GM12878 (cell line): ENCODE data around the gene TUBGCP2. TPM values are rescaled to one million over a fixed set of nuclear protein-coding genes. Genes with fewer than 3 reads are reported as not detected.
A peak's percentile ranks its signal among the peaks of the same experiment; 100 is the strongest.

ENCODE experiments used
- ATAC-seq: fragments of 200-7000 bp; cut with Tn5 transposase; 3 replicates; pipeline ENCODE4 v1.9.1; 2020; ENCODE audit warnings: mild to moderate bottlenecking, moderate library complexity
- BruUV-seq: library from RNA; stranded (reverse); fragments of 400-500 nt; replicated peaks from 2 replicates; lab custom pipeline; 2021; lab: Mats Ljungman, UMichigan
- CTCF ChIA-PET: fragments of 300-600 bp; sonication (Branson Sonifier 250); formaldehyde crosslinking; extraction: SDS; loops from one replicate; lab custom pipeline; 2021; ENCODE audit warnings: inconsistent platforms; lab: Yijun Ruan, JAX
- POLR2A ChIA-PET: fragments of 350-600 bp; formaldehyde crosslinking; extraction: SDS; loops from one replicate; lab custom pipeline; 2021; ENCODE audit warnings: inconsistent platforms; lab: Charles Lee
- RAD21 ChIA-PET: fragments of 300-600 bp; sonication (Branson Sonifier 250); formaldehyde crosslinking; loops from one replicate; lab custom pipeline; 2023; ENCODE audit warnings: antibody characterized with exemption; ENCODE audit not compliant: unreplicated experiment; lab: Charles Lee
- SMC1A ChIA-PET: fragments of 300-600 bp; sonication (Branson Sonifier 250); formaldehyde crosslinking; loops from one replicate; lab custom pipeline; 2023; ENCODE audit not compliant: unreplicated experiment, uncharacterized antibody; lab: Charles Lee
- DNase-seq: peaks from one replicate; pipeline ENCODE4 v3.0.0-alpha.2; 2011; ENCODE audit warnings: low read depth, low spot score
- FAIRE-seq: peaks from 3 replicates; lab custom pipeline; 2011; peaks lifted over from hg19 to GRCh38; lab: Jason Lieb, UNC
- H2AFZ ChIP-seq: 2 replicates; pipeline ENCODE4 v1.6.0; 2011; ENCODE audit warnings: low read depth, low read length, control low read depth; ENCODE audit not compliant: control insufficient read depth
- H3K27ac ChIP-seq: 2 replicates; pipeline ENCODE4 v1.5.1; 2011; ENCODE audit warnings: control low read depth; ENCODE audit not compliant: control insufficient read depth, insufficient read depth
- H3K27me3 ChIP-seq, 2 experiments: replicated peaks in 1 of 2; 2 replicates each; pipeline versions ENCODE4 v1.6.0 to v1.6.1; 2011; ENCODE audit warnings: low read length in 1 of 2; ENCODE audit not compliant: control insufficient read depth in 2 of 2, insufficient read depth in 2 of 2
- H3K36me3 ChIP-seq, 2 experiments: 2 replicates each; pipeline ENCODE4 v1.5.1; 2011; ENCODE audit warnings: low read length in 1 of 2; ENCODE audit not compliant: control insufficient read depth in 2 of 2, insufficient read depth in 2 of 2
- H3K4me1 ChIP-seq: 2 replicates; pipeline ENCODE4 v1.6.1; 2011; ENCODE audit warnings: mild to moderate bottlenecking, low read length, moderate library complexity, mixed read lengths; ENCODE audit not compliant: control insufficient read depth, insufficient read depth
- H3K4me2 ChIP-seq: 2 replicates; pipeline ENCODE4 v1.6.0; 2011; ENCODE audit warnings: control low read depth; ENCODE audit not compliant: control insufficient read depth, insufficient read depth
- H3K4me3 ChIP-seq: fragments of 200-600 bp; sonication (generic); 2 replicates; pipeline ENCODE4 v1.5.1; 2016
- H3K79me2 ChIP-seq: 2 replicates; pipeline ENCODE4 v1.6.0; 2011; ENCODE audit warnings: low read length; ENCODE audit not compliant: control insufficient read depth, insufficient read depth
- H3K9ac ChIP-seq: 2 replicates; pipeline ENCODE4 v1.8.0; 2011; ENCODE audit warnings: low read length, control low read depth, mixed read lengths; ENCODE audit not compliant: control insufficient read depth, insufficient read depth
- H3K9me3 ChIP-seq: replicated peaks from 3 replicates; pipeline ENCODE4 v1.5.1; 2011; ENCODE audit warnings: mild to moderate bottlenecking, low read length; ENCODE audit not compliant: control insufficient read depth, insufficient read depth
- H4K20me1 ChIP-seq: 2 replicates; pipeline ENCODE4 v1.6.0; 2011; ENCODE audit not compliant: control insufficient read depth, insufficient read depth
- BMI1 ChIP-seq: fragments of 450-650 bp; IDR thresholded peaks from 2 replicates; pipeline ENCODE4 v1.6.1; 2016; ENCODE audit warnings: mild to moderate bottlenecking, moderate library complexity, borderline replicate concordance
- FOXM1 ChIP-seq: IDR thresholded peaks from 2 replicates; pipeline ENCODE4 v1.6.1; 2012; ENCODE audit warnings: low read depth, mild to moderate bottlenecking, inconsistent platforms, low read length, moderate library complexity
- LARP7 ChIP-seq: fragments of 450-650 bp; IDR thresholded peaks from 2 replicates; pipeline ENCODE4 v1.6.1; 2017; ENCODE audit warnings: mild to moderate bottlenecking
- NR2F1 ChIP-seq: fragments of 450-650 bp; conservative IDR thresholded peaks from 2 replicates; pipeline ENCODE4 v1.6.1; 2017; ENCODE audit warnings: mild to moderate bottlenecking
- SMC3 ChIP-seq: IDR thresholded peaks from 2 replicates; pipeline ENCODE4 v1.6.1; 2011; ENCODE audit warnings: low read length, improper control_type of control experiment, borderline replicate concordance
- WGBS: methylation state at CpG from one replicate; pipeline ENCODE4 v1.1.6; 2016; ENCODE audit warnings: low lambda C conversion rate; ENCODE audit not compliant: insufficient replicate concordance, insufficient coverage; ENCODE audit errors: missing lambda C conversion rate; 5-methylcytosine and 5-hydroxymethylcytosine counted together
- in situ Hi-C: fragments of 300-500 bp; cut with MboI; formaldehyde crosslinking; loops from 9 replicates; pipeline ENCODE4 v1.14.3; 2018; ENCODE audit warnings: mixed read lengths
- intact Hi-C: fragments of 100-400 bp; cut with micrococcal nuclease; formaldehyde crosslinking; loops from one replicate; pipeline ENCODE4 v1.14.2; 2022; ENCODE audit not compliant: unreplicated experiment
- polyA plus RNA-seq, 11 experiments: library from polyadenylated mRNA; depleted of rRNA in 4 of 11; unstranded in 6 of 11; stranded (reverse) in 5 of 11; fragments of >200 nt; fragmentation: Nextera tagmentation in 4 of 11; fragmentation: Illumina TruSeq in 1 of 11; extraction: Ambion mirVana in 4 of 11; extraction: Trizol in 1 of 11; gene quantifications; 1 replicate in 1 of 11; 2 replicates in 10 of 11; pipeline versions ENCODE4 v1.2.1 to v1.2.3, GENCODE V29; 2011 to 2016; ENCODE audit warnings: inconsistent platforms in 2 of 11, missing spikeins in 2 of 11, low read depth in 1 of 11
- total RNA-seq, 4 experiments: library from RNA; depleted of rRNA in 3 of 4; stranded (reverse); fragments of >200 nt in 3 of 4; fragmentation: Illumina TruSeq in 1 of 4; extraction: Trizol in 1 of 4; gene quantifications; 2 replicates each; pipeline versions ENCODE4 v1.2.1 to v1.2.3, GENCODE V29; 2013 to 2021
- TF ChIP-seq, protein P1 (sequence below): fragments of 450-650 bp; conservative IDR thresholded peaks from 2 replicates; pipeline ENCODE4 v1.6.1; 2017; ENCODE audit warnings: mild to moderate bottlenecking, moderate library complexity
- TF ChIP-seq, protein P2 (sequence below): IDR thresholded peaks from 2 replicates; pipeline ENCODE4 v1.6.1; 2012; ENCODE audit warnings: mild to moderate bottlenecking, low read depth, low read length

TUBGCP2 gene
- total and polyA plus RNA-seq, 10 of the 15 experiments (the other 5 are each of a cell fraction or from before 2014, with no cell fraction given): 4.8 to 47.1 (median 34.7) TPM

DNA sequence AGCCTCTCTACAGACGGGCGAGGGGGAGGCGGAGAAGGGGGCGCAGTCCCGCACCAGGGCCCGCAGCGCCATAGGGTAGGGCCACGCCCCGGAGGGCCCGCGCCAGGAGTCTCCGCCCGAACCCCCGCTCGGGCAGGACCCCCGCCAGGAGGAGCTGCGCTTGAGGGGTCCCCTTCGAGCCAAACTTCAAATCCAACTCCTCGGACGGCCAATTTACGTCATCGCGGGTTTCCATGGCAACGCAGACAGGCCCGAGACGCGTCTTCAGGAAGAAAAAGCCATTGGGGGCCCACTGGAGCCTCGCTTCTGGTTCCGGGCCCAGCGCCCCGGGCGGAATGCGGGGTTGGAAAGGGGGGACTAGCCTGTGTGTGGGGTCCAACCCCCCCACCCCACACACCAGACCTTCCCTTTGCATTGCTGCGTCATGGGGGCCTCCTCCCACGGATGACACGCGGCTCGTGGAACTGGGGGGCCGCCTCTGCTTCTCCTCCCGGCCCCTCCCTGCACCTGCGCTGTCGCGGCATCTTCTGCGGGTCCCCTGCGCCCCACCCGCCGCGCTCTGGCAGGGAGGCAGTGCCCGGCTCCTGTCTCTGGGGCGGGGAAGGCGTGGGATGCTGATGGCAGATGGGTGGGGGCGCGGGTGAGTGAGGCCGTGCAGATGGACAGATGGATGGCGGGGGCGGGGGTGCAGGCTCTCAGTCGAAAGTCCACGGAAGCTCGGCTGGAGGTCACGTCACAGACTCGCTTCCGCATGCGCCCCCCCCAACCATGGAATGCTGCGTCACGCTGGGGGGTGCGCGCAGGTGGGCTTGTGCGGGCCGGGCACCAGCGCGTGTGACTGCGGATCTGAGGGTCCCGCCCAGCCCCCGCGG is 26.8 kb upstream of the TUBGCP2 start (continued):
- 0 out of 2 replicates have a peak, but pooled peaks have one; percentile 18 for TF ChIP-seq LARP7

DNA sequence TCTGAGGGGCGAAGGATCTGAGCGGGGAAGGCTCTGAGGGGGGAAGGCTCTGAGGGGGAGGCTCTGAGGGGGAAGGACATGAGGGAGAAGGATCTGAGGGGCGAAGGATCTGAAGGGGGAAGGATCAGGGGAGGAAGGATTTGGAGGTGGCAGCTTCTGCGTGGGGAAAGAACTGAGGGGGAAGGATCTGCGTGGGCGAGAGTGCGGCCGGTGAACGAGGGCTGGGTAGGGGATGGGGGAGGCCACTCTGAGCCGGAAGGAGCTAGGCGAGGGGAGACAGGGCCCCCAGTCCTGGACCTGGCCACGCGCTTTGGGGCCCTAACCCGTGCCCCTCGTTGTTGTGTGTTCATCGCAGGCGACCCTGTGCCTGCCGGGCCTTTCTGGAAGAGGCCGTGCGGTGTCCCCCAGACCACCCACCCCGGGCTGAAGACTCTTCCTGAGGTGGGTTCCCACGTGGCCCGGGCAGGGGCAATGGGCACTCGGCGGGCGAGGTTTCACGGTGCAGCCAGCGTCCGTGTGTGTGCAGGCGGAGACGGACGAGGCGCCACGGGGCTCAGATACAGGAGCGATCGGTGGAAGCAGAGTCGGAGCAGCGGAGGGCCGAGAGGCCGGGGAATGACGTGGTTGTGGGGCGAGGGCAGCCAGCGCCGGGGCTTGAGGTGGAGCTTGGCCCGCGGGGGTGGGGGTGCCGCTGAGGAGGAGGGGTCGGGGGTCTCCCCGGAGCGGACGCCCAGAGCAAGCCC is 26.0 kb upstream of the TUBGCP2 start:
- no TSS peak for BruUV-seq
- 32% methylated on average over 31 of the region's 51 CpGs for WGBS
- no peak for TF ChIP-seq FOXM1
- TF ChIP-seq, protein P1, sequence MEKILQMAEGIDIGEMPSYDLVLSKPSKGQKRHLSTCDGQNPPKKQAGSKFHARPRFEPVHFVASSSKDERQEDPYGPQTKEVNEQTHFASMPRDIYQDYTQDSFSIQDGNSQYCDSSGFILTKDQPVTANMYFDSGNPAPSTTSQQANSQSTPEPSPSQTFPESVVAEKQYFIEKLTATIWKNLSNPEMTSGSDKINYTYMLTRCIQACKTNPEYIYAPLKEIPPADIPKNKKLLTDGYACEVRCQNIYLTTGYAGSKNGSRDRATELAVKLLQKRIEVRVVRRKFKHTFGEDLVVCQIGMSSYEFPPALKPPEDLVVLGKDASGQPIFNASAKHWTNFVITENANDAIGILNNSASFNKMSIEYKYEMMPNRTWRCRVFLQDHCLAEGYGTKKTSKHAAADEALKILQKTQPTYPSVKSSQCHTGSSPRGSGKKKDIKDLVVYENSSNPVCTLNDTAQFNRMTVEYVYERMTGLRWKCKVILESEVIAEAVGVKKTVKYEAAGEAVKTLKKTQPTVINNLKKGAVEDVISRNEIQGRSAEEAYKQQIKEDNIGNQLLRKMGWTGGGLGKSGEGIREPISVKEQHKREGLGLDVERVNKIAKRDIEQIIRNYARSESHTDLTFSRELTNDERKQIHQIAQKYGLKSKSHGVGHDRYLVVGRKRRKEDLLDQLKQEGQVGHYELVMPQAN: no peak
- TF ChIP-seq BMI1: no peak
- TF ChIP-seq SMC3: no peak
- no peak for TF ChIP-seq NR2F1
- TF ChIP-seq, protein P2, sequence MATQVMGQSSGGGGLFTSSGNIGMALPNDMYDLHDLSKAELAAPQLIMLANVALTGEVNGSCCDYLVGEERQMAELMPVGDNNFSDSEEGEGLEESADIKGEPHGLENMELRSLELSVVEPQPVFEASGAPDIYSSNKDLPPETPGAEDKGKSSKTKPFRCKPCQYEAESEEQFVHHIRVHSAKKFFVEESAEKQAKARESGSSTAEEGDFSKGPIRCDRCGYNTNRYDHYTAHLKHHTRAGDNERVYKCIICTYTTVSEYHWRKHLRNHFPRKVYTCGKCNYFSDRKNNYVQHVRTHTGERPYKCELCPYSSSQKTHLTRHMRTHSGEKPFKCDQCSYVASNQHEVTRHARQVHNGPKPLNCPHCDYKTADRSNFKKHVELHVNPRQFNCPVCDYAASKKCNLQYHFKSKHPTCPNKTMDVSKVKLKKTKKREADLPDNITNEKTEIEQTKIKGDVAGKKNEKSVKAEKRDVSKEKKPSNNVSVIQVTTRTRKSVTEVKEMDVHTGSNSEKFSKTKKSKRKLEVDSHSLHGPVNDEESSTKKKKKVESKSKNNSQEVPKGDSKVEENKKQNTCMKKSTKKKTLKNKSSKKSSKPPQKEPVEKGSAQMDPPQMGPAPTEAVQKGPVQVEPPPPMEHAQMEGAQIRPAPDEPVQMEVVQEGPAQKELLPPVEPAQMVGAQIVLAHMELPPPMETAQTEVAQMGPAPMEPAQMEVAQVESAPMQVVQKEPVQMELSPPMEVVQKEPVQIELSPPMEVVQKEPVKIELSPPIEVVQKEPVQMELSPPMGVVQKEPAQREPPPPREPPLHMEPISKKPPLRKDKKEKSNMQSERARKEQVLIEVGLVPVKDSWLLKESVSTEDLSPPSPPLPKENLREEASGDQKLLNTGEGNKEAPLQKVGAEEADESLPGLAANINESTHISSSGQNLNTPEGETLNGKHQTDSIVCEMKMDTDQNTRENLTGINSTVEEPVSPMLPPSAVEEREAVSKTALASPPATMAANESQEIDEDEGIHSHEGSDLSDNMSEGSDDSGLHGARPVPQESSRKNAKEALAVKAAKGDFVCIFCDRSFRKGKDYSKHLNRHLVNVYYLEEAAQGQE: no peak
- Histone ChIP-seq H2AFZ (no peak overlapping the region), H3K36me3 (no peaks in the 10 kb centered on the region), H3K79me2 (no peaks in the 10 kb centered on the region), H3K27ac (no peak overlapping the region), H3K4me1 (no peaks in the 10 kb centered on the region), H3K9ac (no peak overlapping the region), H4K20me1 (no peaks in the 10 kb centered on the region), H3K27me3 (peaks cover 5 to 12% of the 10 kb centered on the region in 2 experiments), H3K9me3 (no peaks in the 10 kb centered on the region; the same call in 2 of the 3 replicates), H3K4me2 (0 out of 2 replicates have a peak overlapping the region, but pooled peaks have one; percentile 2), H3K4me3 (no peak overlapping the region)
- intact Hi-C loops (no loop called here), in situ Hi-C loops (no loop called here)
- no peak for FAIRE-seq
- CTCF ChIA-PET: no interaction called here
- peak; percentile 31 for ATAC-seq
- SMC1A ChIA-PET: no interaction called here
- POLR2A ChIA-PET: no interaction called here
- RAD21 ChIA-PET: no interaction called here
- no peak for DNase-seq
